Measurements from ENCODE around the gene TPSD1. TPM values are rescaled to one million over a fixed set of nuclear protein-coding genes. Genes with fewer than 3 reads are reported as not detected.

Gene TPSD1
- total RNA-seq, 3 donors from 2014 or later (not counting 1 experiment from before 2014, with no cell fraction given) = 3.2 TPM; not detected in 2

- no peak for DNase-seq
- Mint-ChIP-seq H3K9me3 (no peaks in the 10 kb centered on the region), H3K4me1 (peaks cover 0 to 4% of the 10 kb centered on the region in 2 donors), H3K27ac (no peak overlapping the region), H3K36me3 (no peaks in the 10 kb centered on the region), H3K4me3 (no peak overlapping the region), H3K27me3 (ENCODE audit: low read depth in 2 of 2) (no peaks in the 10 kb centered on the region)
- no peaks in the 10 kb centered on the region for H3K27me3 ChIP-seq (ENCODE audit: control insufficient read depth, insufficient read depth, low read length)
- H3K4me3 ChIP-seq (ENCODE audit: low read length) = no peak overlapping the region
- no peak overlapping the region for H3K27ac ChIP-seq (ENCODE audit: low read length)
- no peaks in the 10 kb centered on the region for H3K36me3 ChIP-seq (ENCODE audit: control insufficient read depth, insufficient read depth, low read length)
- no peak for TF ChIP-seq CTCF (IDR thresholded peaks at IDR 0.05)
- ATAC-seq = no peak
- 88% methylated on average over 24 of the region's 24 CpGs for WGBS (ENCODE audit: insufficient coverage)
- intact Hi-C loops (cut with micrococcal nuclease) = no loop called here
- H3K9me3 ChIP-seq (ENCODE audit: control insufficient read depth, insufficient read depth, low read length) = no peaks in the 10 kb centered on the region
- no peaks in the 10 kb centered on the region for H3K4me1 ChIP-seq (ENCODE audit: control insufficient read depth, insufficient read depth, low read length)
These were observed 38.3 kb upstream of the TPSD1 start for GRCh38 chr16:1217526-1217925.

DNA sequence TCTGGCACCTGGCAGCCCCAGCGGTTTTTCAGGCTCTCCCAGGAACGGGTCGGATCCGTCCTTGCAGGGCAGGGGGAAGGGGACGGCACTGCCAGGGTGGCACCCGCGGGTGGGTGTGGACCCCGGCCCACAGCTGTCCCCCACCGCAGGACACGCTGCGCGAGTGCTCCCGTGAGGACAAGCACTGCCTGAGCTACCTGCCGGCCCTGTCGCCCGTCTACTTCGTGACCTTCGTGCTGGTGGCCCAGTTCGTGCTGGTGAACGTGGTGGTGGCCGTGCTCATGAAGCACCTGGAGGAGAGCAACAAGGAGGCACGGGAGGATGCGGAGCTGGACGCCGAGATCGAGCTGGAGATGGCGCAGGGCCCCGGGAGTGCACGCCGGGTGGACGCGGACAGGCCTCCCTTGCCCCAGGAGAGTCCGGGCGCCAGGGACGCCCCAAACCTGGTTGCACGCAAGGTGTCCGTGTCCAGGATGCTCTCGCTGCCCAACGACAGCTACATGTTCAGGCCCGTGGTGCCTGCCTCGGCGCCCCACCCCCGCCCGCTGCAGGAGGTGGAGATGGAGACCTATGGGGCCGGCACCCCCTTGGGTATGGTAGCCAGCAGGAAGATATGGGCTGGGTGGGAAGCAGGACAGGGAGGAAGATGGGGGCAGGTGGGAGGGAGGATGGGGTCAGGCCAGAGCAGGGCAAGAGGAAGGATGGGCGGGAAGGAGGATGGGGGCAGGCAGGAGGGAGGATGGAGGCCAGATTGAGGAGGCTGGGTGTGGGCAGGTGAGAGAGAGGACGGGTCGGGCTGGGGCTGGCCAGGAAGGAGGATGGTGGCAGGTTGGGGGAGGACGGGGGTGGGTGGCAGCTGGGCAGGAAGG, 37.6 kb upstream of the TPSD1 start:
- Histone ChIP-seq H3K27ac (ENCODE audit: low read length) (no peak overlapping the region), H3K4me3 (ENCODE audit: low read length) (no peak overlapping the region), H3K4me1 (ENCODE audit: control insufficient read depth, insufficient read depth, low read length) (no peaks in the 10 kb centered on the region), H3K27me3 (ENCODE audit: control insufficient read depth, insufficient read depth, low read length) (no peaks in the 10 kb centered on the region), H3K9me3 (ENCODE audit: control insufficient read depth, insufficient read depth, low read length) (no peaks in the 10 kb centered on the region), H3K36me3 (ENCODE audit: control insufficient read depth, insufficient read depth, low read length) (no peaks in the 10 kb centered on the region)
- TF ChIP-seq CTCF (IDR thresholded peaks at IDR 0.05) = no peak
- peaks cover 0 to 4% of the 10 kb centered on the region in 2 donors for H3K4me1 Mint-ChIP-seq
- ATAC-seq (no peak), DNase-seq (no peak)
- H3K36me3 Mint-ChIP-seq = no peaks in the 10 kb centered on the region
- WGBS (ENCODE audit: insufficient coverage) = 89% methylated on average over 49 of the region's 49 CpGs
- intact Hi-C loops (cut with micrococcal nuclease) = no loop called here
- H3K27me3 Mint-ChIP-seq (ENCODE audit: low read depth in 2 of 2) = no peaks in the 10 kb centered on the region
- H3K9me3 Mint-ChIP-seq = no peaks in the 10 kb centered on the region
- no peak overlapping the region for H3K27ac Mint-ChIP-seq
- H3K4me3 Mint-ChIP-seq = no peak overlapping the region

GRCh38 chr16:1218930-1219611, 36.8 kb upstream of the TPSD1 start:
- DNase-seq (no peak), ATAC-seq (no peak)
- no peaks in the 10 kb centered on the region for H3K27me3 Mint-ChIP-seq (ENCODE audit: low read depth in 2 of 2)
- no peak overlapping the region for H3K4me3 Mint-ChIP-seq
- no peaks in the 10 kb centered on the region for H3K4me1 ChIP-seq (ENCODE audit: control insufficient read depth, insufficient read depth, low read length)
- no peaks in the 10 kb centered on the region for H3K9me3 Mint-ChIP-seq
- no peak overlapping the region for H3K27ac ChIP-seq (ENCODE audit: low read length)
- H3K36me3 ChIP-seq (ENCODE audit: control insufficient read depth, insufficient read depth, low read length) = no peaks in the 10 kb centered on the region
- H3K27me3 ChIP-seq (ENCODE audit: control insufficient read depth, insufficient read depth, low read length) = no peaks in the 10 kb centered on the region
- WGBS (ENCODE audit: insufficient coverage) = 81% methylated on average over 24 of the region's 24 CpGs
- intact Hi-C loops (cut with micrococcal nuclease) = no loop called here
- peaks cover 0 to 4% of the 10 kb centered on the region in 2 donors for H3K4me1 Mint-ChIP-seq
- no peaks in the 10 kb centered on the region for H3K9me3 ChIP-seq (ENCODE audit: control insufficient read depth, insufficient read depth, low read length)
- no peak for TF ChIP-seq CTCF (IDR thresholded peaks at IDR 0.05)
- no peaks in the 10 kb centered on the region for H3K36me3 Mint-ChIP-seq
- no peak overlapping the region for H3K4me3 ChIP-seq (ENCODE audit: low read length)
- H3K27ac Mint-ChIP-seq = no peak overlapping the region
